ENCODE data around the gene RTN4RL1.

DNA sequence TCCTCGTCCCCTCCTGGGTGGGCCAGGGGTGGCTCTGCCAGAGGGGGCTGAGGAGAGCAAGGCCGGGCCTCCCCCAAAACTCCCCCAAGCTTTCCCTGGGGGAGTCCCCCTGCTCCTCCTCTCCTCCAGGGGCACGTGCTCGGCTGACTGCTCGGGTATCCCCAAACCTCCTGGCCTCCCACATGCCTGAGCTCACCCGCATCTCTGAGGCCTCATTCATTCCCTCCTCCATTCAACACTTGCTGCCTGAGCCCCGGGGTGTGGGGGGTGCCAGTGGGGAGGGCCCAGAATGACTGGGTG lies 83.1 kb downstream of the RTN4RL1 start:
- TF ChIP-seq POLR2A (IDR thresholded peaks at IDR 0.05), result no peak
- TF ChIP-seq CTCF (IDR thresholded peaks at IDR 0.05), result no peak

Data from heart left ventricle (tissue), 13 donors.